GM21786 (cell line): ENCODE measurements around the gene TMPRSS3.

Experiments
- ATAC-seq: cut with Tn5 transposase; IDR thresholded peaks from one replicate; pipeline ENCODE4 v1.9.1; 2021; ENCODE audit not compliant: unreplicated experiment

Gene TMPRSS3

DNA sequence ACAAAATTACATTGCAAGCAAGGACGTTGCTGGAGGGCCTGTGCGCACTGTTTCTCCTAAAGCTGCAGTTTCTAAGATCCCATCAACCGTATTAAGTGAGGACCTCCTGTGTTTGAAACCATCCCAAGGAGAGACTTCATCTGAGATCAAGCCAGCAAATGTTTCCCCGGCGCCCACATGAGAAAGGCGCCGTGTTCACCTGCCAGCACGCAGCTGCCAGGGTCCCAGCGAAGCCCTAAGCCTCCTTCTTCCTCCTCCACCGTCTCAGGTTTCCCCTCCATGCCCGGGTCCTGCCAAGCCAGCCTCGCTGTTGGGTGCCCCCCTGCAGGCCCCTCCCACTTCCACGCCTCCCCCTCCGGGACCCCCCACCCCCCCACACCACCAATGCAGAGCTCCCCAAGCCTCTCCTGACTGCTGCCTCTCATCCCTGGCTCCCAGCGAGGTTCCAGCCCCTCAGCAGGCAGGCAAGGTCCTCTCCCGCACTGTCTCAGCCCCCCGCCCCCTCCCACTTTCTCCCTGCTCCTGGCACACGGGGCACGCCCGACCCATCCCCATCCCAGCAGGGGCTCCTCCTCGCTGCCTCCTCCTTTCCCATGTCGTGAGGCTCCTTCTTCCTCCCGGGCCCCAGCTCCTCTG is 20.9 kb downstream of the TMPRSS3 start:
- ATAC-seq: no peak

- ATAC-seq: no peak
These were observed 21.4 kb downstream of the TMPRSS3 start for GRCh38 chr21:42374457-42374856.

DNA sequence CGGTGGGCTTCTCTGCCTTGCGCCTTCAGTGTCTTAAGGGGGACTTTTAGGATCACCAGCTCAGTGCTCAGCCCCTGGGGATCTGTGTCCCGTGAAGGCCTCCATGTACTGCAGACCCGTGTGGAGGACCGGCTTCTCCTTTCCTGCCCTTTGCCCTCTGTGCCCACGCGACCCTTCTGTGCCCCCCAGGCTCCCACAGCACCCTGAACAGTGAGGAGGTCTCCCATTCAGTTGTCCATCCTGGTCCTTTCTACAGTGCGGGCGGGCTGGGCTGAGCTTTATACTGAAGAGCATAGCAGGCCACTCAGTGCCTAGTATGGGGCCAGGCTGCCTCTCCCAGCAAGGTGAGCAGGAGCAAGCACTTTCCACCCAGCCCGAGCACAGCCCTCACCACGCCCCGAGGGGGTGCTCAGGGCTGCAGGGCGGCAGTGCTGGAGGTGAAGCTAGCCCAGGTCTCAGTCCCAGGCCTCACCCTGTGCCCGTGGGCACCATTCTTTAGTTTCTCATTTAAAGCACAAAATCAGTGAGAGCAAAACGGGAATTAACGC is 21.9 kb downstream of the TMPRSS3 start:
- no peak for ATAC-seq

GRCh38 chr21:42373196-42373907 is 22.5 kb downstream of the TMPRSS3 start:
- ATAC-seq: no peak

GRCh38 chr21:42370894-42371654 is 24.8 kb downstream of the TMPRSS3 start:
- no peak for ATAC-seq

DNA sequence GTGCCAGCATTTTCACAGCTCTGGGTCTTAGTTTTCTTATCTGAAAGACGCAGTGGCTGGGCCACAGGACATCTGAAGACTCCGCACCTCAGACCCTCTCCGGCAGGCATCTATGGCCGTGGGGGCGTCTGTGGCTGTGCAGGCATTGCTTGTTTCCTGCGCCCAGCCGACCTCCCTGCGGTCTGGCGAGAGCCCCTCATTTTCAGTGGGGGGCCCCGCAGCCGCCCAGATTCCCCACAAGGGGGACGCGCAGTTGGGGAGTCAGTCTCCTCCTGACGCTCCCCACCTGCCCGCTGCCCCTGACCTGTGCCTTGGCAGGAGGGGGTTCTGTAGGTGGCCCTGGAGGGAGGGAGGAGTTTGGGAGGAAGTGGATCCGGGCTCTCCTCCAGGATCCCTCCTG is 26.0 kb downstream of the TMPRSS3 start:
- no peak for ATAC-seq

DNA sequence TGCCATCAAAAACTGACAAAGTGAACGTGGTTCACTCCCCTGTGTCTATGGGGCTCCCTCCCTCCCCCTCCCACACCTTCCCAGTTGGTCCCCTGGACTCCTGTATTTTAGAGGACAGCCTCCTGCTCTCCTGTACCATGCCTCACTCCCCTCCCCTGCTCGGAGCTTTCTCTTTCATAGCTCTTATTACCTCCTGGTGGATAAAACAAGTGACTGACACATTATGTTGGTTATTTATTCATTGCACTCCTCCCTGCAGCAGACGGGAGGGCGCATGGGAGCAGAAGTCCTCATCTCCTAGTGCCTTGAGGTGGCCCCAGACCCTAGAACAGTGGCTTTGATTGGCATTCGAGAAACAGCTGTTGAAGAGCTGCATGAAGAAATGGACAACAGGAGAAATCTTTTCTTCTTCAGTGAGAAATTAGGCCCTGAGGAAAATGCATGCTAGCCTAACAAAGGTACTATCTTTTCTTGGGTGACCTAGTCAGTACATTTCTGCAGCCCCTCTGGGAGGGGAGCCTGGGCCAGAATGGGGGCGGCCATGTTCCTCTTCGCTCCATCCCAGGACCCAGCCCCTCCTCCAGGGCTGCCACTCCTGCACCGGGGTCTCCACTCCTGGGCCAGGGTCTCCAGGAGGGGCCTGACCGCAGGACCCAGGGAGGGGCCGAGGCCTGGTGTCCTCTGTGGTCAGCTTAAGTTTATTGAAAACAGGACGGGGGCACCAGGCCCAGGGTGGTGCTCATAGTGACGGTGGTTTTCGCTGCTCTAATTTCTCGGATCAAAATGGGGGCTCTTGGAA is 28.3 kb downstream of the TMPRSS3 start:
- ATAC-seq: no peak

GRCh38 chr21:42366292-42367010 is 29.4 kb downstream of the TMPRSS3 start, which contains the start of gene TFF1:
TFF1 (minus strand) TSS chr21:42366535; CDS start chr21:42366495, 40 bp downstream.
- ATAC-seq: no peak

GRCh38 chr21:42365770-42366169 is 30.1 kb downstream of the TMPRSS3 start:
- no peak for ATAC-seq

DNA sequence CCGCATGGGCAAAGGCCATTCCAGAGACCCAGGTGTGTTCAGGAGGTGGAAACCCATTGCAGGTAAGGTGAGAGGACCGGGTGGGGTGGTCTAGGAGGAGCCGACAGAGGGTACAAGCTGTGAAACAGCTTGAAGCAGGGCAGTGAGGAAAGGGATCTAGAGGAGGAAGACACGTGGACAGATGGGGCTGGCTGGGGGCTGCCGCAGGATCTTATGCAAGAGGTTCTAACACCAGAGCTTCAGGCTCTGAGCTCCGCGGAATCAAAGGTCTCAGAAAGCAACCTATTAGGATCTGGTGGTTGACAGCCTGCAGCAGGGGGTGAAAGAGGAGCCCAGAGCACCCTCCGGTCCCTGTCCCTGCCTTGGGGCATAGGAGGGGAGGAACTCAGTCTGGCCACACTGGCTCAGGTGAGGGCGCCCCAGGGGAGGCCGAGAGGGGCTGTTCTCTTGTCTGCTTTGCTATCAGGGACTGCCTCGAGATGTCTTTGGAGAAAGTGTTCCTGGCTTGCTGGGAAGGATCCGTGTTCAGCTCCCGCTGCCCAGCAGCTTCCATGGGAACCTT is 31.5 kb downstream of the TMPRSS3 start:
- ATAC-seq: no peak

DNA sequence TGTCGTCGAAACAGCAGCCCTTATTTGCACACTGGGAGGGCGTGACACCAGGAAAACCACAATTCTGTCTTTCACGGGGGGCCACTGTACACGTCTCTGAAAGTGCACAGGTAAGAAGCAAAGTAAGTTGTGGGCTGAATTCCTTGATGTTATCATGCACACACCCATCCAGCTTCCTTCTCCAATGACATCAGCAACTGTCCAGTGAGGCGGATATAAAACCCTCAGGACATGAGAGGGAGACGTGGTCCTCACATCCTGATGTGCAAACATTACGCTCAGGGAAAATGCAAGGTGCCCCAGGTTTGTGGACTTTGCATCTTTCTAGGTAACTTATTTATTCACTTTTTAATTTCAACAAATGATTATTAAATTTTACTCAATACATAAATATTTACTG is 32.5 kb downstream of the TMPRSS3 start:
- no peak for ATAC-seq

- no peak for ATAC-seq
These were observed 33.2 kb downstream of the TMPRSS3 start for GRCh38 chr21:42362700-42363099.

DNA sequence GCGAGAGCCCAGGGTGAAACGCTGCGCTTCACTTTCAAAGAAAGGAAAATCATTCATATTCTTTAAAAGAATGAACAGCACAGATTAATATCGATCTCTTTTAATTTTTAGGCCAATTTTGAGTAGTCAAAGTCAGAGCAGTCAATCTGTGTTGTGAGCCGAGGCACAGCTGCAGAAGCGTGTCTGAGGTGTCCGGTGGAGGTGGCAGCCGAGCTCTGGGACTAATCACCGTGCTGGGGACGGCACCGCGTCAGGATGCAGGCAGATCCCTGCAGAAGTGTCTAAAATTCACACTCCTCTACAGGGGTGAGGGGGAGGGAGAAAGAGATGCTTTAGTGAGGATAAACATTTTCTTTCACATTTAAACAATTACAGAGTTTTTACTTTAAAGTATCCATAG is 33.7 kb downstream of the TMPRSS3 start:
- ATAC-seq: no peak

DNA sequence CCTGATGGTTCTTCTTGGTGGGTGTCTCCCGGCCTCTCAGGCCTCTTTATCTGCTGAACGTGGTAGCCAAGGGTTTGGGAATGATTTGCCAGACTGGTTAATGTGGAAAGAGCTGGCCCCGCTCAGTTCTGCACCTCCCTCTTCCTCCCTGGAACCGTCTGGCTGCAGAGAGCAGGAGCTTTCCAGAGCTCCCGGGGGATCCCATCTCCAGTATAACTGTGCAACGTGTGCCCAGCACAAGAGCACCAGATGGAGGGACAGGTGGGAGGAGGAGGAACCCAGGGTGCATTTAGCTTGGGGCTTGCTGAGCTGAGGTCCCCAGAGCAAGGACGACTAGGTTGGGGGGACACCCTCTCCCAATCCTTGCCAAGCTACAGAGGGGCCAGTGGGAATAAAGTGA is 34.6 kb downstream of the TMPRSS3 start:
- ATAC-seq: no peak

GRCh38 chr21:42360317-42360716 is 35.5 kb downstream of the TMPRSS3 start:
- ATAC-seq: no peak

- ATAC-seq: no peak
These were observed 36.9 kb downstream of the TMPRSS3 start for GRCh38 chr21:42358937-42359336.

- no peak for ATAC-seq
These were observed 37.6 kb downstream of the TMPRSS3 start for GRCh38 chr21:42358261-42358660.

DNA sequence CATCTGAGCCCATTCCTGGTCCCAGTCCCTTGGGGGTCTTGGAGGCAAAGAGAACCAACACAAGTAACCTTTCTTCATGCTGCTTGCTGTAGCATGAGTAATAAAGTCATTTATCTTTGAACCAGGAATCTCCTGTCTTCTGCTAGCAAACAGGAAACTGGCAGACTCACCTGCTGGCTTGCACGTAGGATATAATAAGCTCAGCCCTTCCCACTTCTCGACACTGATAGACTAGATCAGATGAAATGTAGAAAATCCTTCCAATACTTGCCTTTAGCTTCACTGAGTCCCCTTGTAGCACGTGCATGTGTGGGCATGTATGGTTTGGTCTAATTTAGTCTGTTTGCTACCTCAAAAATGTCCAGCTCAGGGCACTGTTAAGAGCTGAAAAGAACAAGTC is 38.5 kb downstream of the TMPRSS3 start:
- ATAC-seq: no peak

- ATAC-seq: no peak
These were observed 39.2 kb downstream of the TMPRSS3 start for GRCh38 chr21:42356650-42357049.

DNA sequence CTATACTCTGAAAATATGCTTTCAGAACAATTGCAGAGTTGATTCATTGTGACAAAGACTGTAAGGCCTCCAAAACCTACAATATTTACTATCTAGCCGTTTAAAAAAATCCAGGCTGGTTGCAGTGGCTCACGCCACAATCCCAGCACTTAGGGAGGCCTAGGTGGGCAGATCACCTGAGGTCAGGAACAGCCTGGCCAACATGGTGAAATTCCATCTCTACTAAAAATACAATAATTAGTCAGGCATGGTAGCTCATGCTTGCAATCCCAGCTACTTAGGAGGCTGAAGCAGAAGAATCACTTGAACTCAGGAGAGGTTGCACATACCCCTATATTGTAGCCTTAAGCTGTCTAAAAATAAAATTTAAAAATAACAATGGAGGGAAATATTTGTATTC is 39.8 kb downstream of the TMPRSS3 start:
- no peak for ATAC-seq
